Thyroid gland (tissue), 4 donors: ENCODE data around the gene TMEM8B. TPM values are rescaled to one million over a fixed set of nuclear protein-coding genes. Genes with fewer than 3 reads are reported as not detected.

Source experiments
- DNase-seq, 2 donors: peaks; one replicate each; pipeline ENCODE4 v3.0.0-alpha.2; 2019
- H3K27ac ChIP-seq, 3 donors: fragments of 200-600 bp; sonication (generic); 1 replicate in 2 of 3; 2 replicates in 1 of 3; pipeline ENCODE4 v1.5.1; 2016 to 2019; ENCODE audit warnings: mild to moderate bottlenecking in 1 of 3, moderate library complexity in 1 of 3
- H3K27me3 ChIP-seq: fragments of 200-600 bp; sonication (generic); one replicate; pipeline ENCODE4 v1.5.1; 2019
- H3K36me3 ChIP-seq, 2 donors: fragments of 200-600 bp; sonication (generic); one replicate each; pipeline ENCODE4 v1.5.1; 2016 to 2019
- H3K4me1 ChIP-seq, 2 donors: fragments of 200-600 bp; sonication (generic); one replicate each; pipeline ENCODE4 v1.5.1; 2017 to 2019
- H3K4me3 ChIP-seq, 3 donors: fragments of 200-600 bp; sonication (generic); replicated peaks in 1 of 3; 1 replicate in 2 of 3; 2 replicates in 1 of 3; pipeline ENCODE4 v1.5.1; 2016; ENCODE audit warnings: mild to moderate bottlenecking in 1 of 3
- H3K9me3 ChIP-seq: fragments of 200-600 bp; sonication (generic); one replicate; pipeline ENCODE4 v1.5.1; 2017
- CTCF ChIP-seq, 6 experiments: fragments of 200-600 bp in 3 of 6; fragments of 450-650 bp in 3 of 6; sonication (generic) in 3 of 6; IDR thresholded peaks; one replicate each; pipeline ENCODE4 v1.5.1; 2016 to 2019; ENCODE audit warnings: antibody characterized with exemption in 6 of 6, mild to moderate bottlenecking in 2 of 6, inconsistent platforms in 1 of 6, moderate library complexity in 1 of 6
- POLR2A ChIP-seq, 2 donors: fragments of 450-650 bp; IDR thresholded peaks; one replicate each; pipeline ENCODE4 v1.6.1; 2017; ENCODE audit warnings: antibody characterized with exemption in 2 of 2, mild to moderate bottlenecking in 2 of 2, moderate library complexity in 1 of 2
- WGBS, 2 donors: methylation state at CpG; one replicate each; pipeline ENCODE4 v1.1.5; 2017; 5-methylcytosine and 5-hydroxymethylcytosine counted together
- intact Hi-C: fragments of 100-400 bp; cut with DNase I; formaldehyde crosslinking; loops from one replicate; pipeline ENCODE4 v1.15.1; 2023
- total RNA-seq, 4 donors: library from RNA; depleted of rRNA; stranded (reverse); fragments of >200 nt; gene quantifications; one replicate each; pipeline ENCODE4 v1.2.3, GENCODE V29; 2016

Gene TMEM8B
- total RNA-seq, 4 donors from 2014 or later, result 8.5 to 17.4 (median 15.8) TPM

GRCh38 chr9:35903049-35903448, 74.0 kb downstream of the TMEM8B start:
- no peaks in the 10 kb centered on the region for H3K27me3 ChIP-seq
- no peak for TF ChIP-seq POLR2A (IDR thresholded peaks at IDR 0.05)
- TF ChIP-seq CTCF (IDR thresholded peaks at IDR 0.05), result peak; percentile 64 to 90 (median 82)
- WGBS, 2 donors, result 34 to 36% methylated on average over 3 of the region's 3 CpGs
- no peaks in the 10 kb centered on the region for H3K9me3 ChIP-seq
- no peaks in the 10 kb centered on the region for H3K36me3 ChIP-seq
- H3K4me3 ChIP-seq, result no peak overlapping the region
- intact Hi-C loops, result loop anchor here (5.0 kb wide), 1 partner anchor 119 kb away; no protein-coding TSS in a partner anchor
- H3K27ac ChIP-seq, result no peak overlapping the region
- peaks cover 37 to 39% of the 10 kb centered on the region in 2 donors for H3K4me1 ChIP-seq
- peak; percentile 38 to 41 for DNase-seq

- no peak overlapping the region for H3K4me3 ChIP-seq
- H3K27ac ChIP-seq, result peak overlapping the region; percentile 84 to 97 (median 96)
- H3K4me1 ChIP-seq, result peaks cover 50 to 52% of the 10 kb centered on the region in 2 donors
- WGBS, 2 donors, result 53 to 66% methylated on average over 7 to 8 of the region's 8 CpGs
- no peak for DNase-seq
- no peak for TF ChIP-seq CTCF (IDR thresholded peaks at IDR 0.05)
- no peak for TF ChIP-seq POLR2A (IDR thresholded peaks at IDR 0.05)
- H3K27me3 ChIP-seq, result no peaks in the 10 kb centered on the region
- intact Hi-C loops, result loop anchor here (5.0 kb wide), 1 partner anchor 118 kb away; no protein-coding TSS in a partner anchor
- H3K9me3 ChIP-seq, result no peaks in the 10 kb centered on the region
- no peaks in the 10 kb centered on the region for H3K36me3 ChIP-seq
These were observed 75.3 kb downstream of the TMEM8B start for GRCh38 chr9:35904338-35904737.

GRCh38 chr9:35905051-35905781, 76.2 kb downstream of the TMEM8B start:
- peaks cover 58 to 61% of the 10 kb centered on the region in 2 donors for H3K4me1 ChIP-seq
- no peak overlapping the region for H3K4me3 ChIP-seq
- TF ChIP-seq POLR2A (IDR thresholded peaks at IDR 0.05), result no peak
- TF ChIP-seq CTCF (IDR thresholded peaks at IDR 0.05), result no peak
- 74% methylated on average over 8 of the region's 8 CpGs; no CpG with 5 or more reads in 1 of the 2 donors for WGBS, 2 donors
- no peaks in the 10 kb centered on the region for H3K9me3 ChIP-seq
- H3K27ac ChIP-seq, result peak overlapping the region; percentile 84 to 97 (median 96)
- intact Hi-C loops, result loop anchor here (5.0 kb wide), 1 partner anchor 37 kb away; no protein-coding TSS in a partner anchor
- DNase-seq, result peak; percentile 20 to 25
- H3K27me3 ChIP-seq, result no peaks in the 10 kb centered on the region
- H3K36me3 ChIP-seq, result no peaks in the 10 kb centered on the region

GRCh38 chr9:35905912-35906679, 77.1 kb downstream of the TMEM8B start, which contains the start of gene HRCT1:
TSS of gene HRCT1 (plus strand) at chr9:35906202. CDS start at chr9:35906288, 86 bp downstream.
- TF ChIP-seq CTCF (IDR thresholded peaks at IDR 0.05), result no peak
- peak in 1 of 2 donors; percentile 56 for TF ChIP-seq POLR2A (IDR thresholded peaks at IDR 0.05)
- Histone ChIP-seq H3K36me3 (no peaks in the 10 kb centered on the region), H3K9me3 (no peaks in the 10 kb centered on the region), H3K27ac (peak within 1 kb of the TSS; percentile 84 to 97 (median 96)), H3K4me3 (peak within 1 kb of the TSS in 1 of 3 donors; percentile 3), H3K27me3 (no peaks in the 10 kb centered on the region), H3K4me1 (peaks cover 58 to 67% of the 10 kb centered on the region in 2 donors)
- intact Hi-C loops, result loop anchor here (5.0 kb wide), 1 partner anchor 36 kb away; no protein-coding TSS in a partner anchor
- peak; percentile 96 to 98 for DNase-seq
- 43 to 52% methylated on average over 27 of the region's 30 CpGs for WGBS, 2 donors
